Caco-2 (cell line): ENCODE measurements around the gene LY6G5B. TPM values are rescaled to one million over a fixed set of nuclear protein-coding genes. Genes with fewer than 3 reads are reported as not detected.

ENCODE experiments used
- Bru-seq: library from RNA; stranded (reverse); fragments of 400-500 nt; gene quantifications from one replicate; lab custom pipeline; 2021; lab: Mats Ljungman, UMichigan
- BruChase-seq, 2 experiments: library from RNA; stranded (reverse); fragments of 400-500 nt; gene quantifications; one replicate each; lab custom pipeline; 2021; lab: Mats Ljungman, UMichigan
- BruUV-seq: library from RNA; stranded (reverse); fragments of 400-500 nt; replicated peaks from 2 replicates; lab custom pipeline; 2021; lab: Mats Ljungman, UMichigan
- CTCF ChIA-PET: fragments of 300-600 bp; sonication (Branson Sonifier 250); formaldehyde crosslinking; loops from one replicate; lab custom pipeline; 2022; ENCODE audit warnings: antibody characterized with exemption; lab: Charles Lee
- POLR2A ChIA-PET: fragments of 300-600 bp; sonication (Branson Sonifier 250); formaldehyde crosslinking; loops from one replicate; lab custom pipeline; 2022; ENCODE audit warnings: antibody characterized with exemption; lab: Charles Lee
- DNase-seq, 2 experiments: peaks; one replicate each; pipeline versions ENCODE4 v3.0.0 to v3.0.0-alpha.2; 2020 to 2022
- H3K27me3 ChIP-seq: replicated peaks from 2 replicates; pipeline ENCODE4 v1.6.0; 2011; ENCODE audit warnings: low read length; ENCODE audit not compliant: control insufficient read depth, insufficient read depth
- H3K36me3 ChIP-seq: 2 replicates; pipeline ENCODE4 v1.5.1; 2011; ENCODE audit warnings: low read length; ENCODE audit not compliant: control insufficient read depth, insufficient read depth
- H3K4me1 ChIP-seq: fragments of 250-450 bp; sonication (Bioruptor Pico); 2 replicates; pipeline ENCODE4 v1.5.1; 2020; ENCODE audit warnings: mild to moderate bottlenecking
- H3K4me3 ChIP-seq: 2 replicates; pipeline ENCODE4 v1.5.1; 2011; ENCODE audit warnings: low read depth, mild to moderate bottlenecking, control low read depth, low read length
- H3K9me3 ChIP-seq: fragments of 250-450 bp; sonication (Bioruptor Pico); 2 replicates; pipeline ENCODE4 v1.5.1; 2020; ENCODE audit warnings: mild to moderate bottlenecking, moderate library complexity
- H3K27ac Mint-ChIP-seq: one replicate; pipeline ENCODE4 v1.8.0; 2022; ENCODE audit warnings: mixed read lengths; ENCODE audit not compliant: unreplicated experiment
- H3K27me3 Mint-ChIP-seq: one replicate; pipeline ENCODE4 v1.8.0; 2022; ENCODE audit warnings: mixed read lengths; ENCODE audit not compliant: insufficient read depth, unreplicated experiment
- H3K36me3 Mint-ChIP-seq: one replicate; pipeline ENCODE4 v1.8.0; 2022; ENCODE audit warnings: mild to moderate bottlenecking, mixed read lengths; ENCODE audit not compliant: insufficient read depth, unreplicated experiment
- H3K4me1 Mint-ChIP-seq: one replicate; pipeline ENCODE4 v1.8.0; 2022; ENCODE audit warnings: low read depth, mixed read lengths; ENCODE audit not compliant: unreplicated experiment
- H3K4me3 Mint-ChIP-seq: one replicate; pipeline ENCODE4 v1.8.0; 2022; ENCODE audit warnings: mild to moderate bottlenecking, moderate library complexity, mixed read lengths; ENCODE audit not compliant: unreplicated experiment
- H3K9me3 Mint-ChIP-seq: one replicate; pipeline ENCODE4 v1.8.0; 2022; ENCODE audit warnings: mixed read lengths; ENCODE audit not compliant: unreplicated experiment
- intact Hi-C: fragments of 100-400 bp; cut with micrococcal nuclease; formaldehyde crosslinking; loops from one replicate; pipeline ENCODE4 v1.10.0; 2022; ENCODE audit not compliant: unreplicated experiment
- long read RNA-seq: library from polyadenylated mRNA; stranded (forward); transcript quantifications from one replicate; pipeline ENCODE4 v2.0.0, GENCODE V29; 2022
- total RNA-seq: library from RNA; stranded (reverse); gene quantifications from 2 replicates; pipeline ENCODE4 v1.2.3, GENCODE V29; 2022
- TF ChIP-seq, protein P1 (sequence below), 2 experiments: fragments of 200-600 bp in 1 of 2; IDR thresholded peaks; 1 replicate in 1 of 2; 2 replicates in 1 of 2; pipeline versions ENCODE4 v1.5.1 to v1.8.0; 2011 to 2022; ENCODE audit warnings: antibody characterized with exemption in 1 of 2, control low read depth in 1 of 2, inconsistent platforms in 1 of 2, low read depth in 1 of 2, low read length in 1 of 2, mild to moderate bottlenecking in 1 of 2, moderate library complexity in 1 of 2; ENCODE audit not compliant: insufficient read depth in 1 of 2, severe bottlenecking in 1 of 2, unreplicated experiment in 1 of 2

LY6G5B gene
- total RNA-seq (13.9 and 17.5 TPM in 2 replicates), Bru-seq, nascent RNA (percentile 87 among the genes with signal in this experiment), BruChase-seq, experiment 1, labeled RNA remaining after a 2-hour chase (percentile 93 among the genes with signal in this experiment), BruChase-seq, experiment 2, labeled RNA remaining after a 6-hour chase (percentile 81 among the genes with signal in this experiment)
- long read RNA-seq, partial matches to known transcripts: 0 of 2 reads
- long read RNA-seq, other reads (novel, unspliced or antisense): 2 of 2 reads

DNA sequence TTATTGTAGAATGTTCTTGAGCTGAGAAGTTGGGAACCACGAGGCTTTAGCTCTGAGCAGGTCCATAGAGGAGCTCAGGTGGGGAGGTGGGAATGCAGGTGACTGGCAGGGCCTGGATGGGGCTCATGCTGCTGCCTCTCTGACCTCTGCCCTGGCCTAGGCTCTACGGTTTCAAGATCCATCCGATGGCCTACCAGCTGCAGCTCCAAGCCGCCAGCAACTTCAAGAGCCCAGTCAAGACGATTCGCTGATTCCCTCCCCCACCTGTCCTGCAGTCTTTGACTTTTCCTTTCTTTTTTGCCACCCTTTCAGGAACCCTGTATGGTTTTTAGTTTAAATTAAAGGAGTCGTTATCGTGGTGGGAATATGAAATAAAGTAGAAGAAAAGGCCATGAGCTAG lies at the start of gene LY6G5B:
LY6G5B (plus strand) TSS at position 301 of the 400 bp plus-strand sequence. CDS start 975 bp downstream, outside the sequence.
- peaks cover 85% of the 10 kb centered on the region for H3K36me3 Mint-ChIP-seq
- H3K27me3 Mint-ChIP-seq: no peaks in the 10 kb centered on the region
- Histone ChIP-seq H3K36me3 (peaks cover 2% of the 10 kb centered on the region; the same call in 1 of the 2 replicates), H3K4me1 (peaks cover 6% of the 10 kb centered on the region; the same call in 1 of the 2 replicates), H3K9me3 (no peaks in the 10 kb centered on the region), H3K4me3 (no peak within 1 kb of the TSS), H3K27me3 (no peaks in the 10 kb centered on the region)
- H3K4me1 Mint-ChIP-seq: peaks cover 13% of the 10 kb centered on the region
- ChIA-PET CTCF (interaction anchor here (1.4 kb wide), 1 partner anchor 34 kb away, joined by 3 read pairs; the partner anchor contains the start of gene ABHD16A), POLR2A (interaction anchor here (0.6 to 1.3 kb wide), 3 partner anchors 9 to 122 kb away, joined by 4 to 5 read pairs (median 5); partner anchors contain the start of genes C6orf47 and NFKBIL1)
- TF ChIP-seq, protein P1, sequence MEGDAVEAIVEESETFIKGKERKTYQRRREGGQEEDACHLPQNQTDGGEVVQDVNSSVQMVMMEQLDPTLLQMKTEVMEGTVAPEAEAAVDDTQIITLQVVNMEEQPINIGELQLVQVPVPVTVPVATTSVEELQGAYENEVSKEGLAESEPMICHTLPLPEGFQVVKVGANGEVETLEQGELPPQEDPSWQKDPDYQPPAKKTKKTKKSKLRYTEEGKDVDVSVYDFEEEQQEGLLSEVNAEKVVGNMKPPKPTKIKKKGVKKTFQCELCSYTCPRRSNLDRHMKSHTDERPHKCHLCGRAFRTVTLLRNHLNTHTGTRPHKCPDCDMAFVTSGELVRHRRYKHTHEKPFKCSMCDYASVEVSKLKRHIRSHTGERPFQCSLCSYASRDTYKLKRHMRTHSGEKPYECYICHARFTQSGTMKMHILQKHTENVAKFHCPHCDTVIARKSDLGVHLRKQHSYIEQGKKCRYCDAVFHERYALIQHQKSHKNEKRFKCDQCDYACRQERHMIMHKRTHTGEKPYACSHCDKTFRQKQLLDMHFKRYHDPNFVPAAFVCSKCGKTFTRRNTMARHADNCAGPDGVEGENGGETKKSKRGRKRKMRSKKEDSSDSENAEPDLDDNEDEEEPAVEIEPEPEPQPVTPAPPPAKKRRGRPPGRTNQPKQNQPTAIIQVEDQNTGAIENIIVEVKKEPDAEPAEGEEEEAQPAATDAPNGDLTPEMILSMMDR (IDR thresholded peaks at IDR 0.05; ENCODE audit: insufficient read depth in 1 of 2, low read depth in 1 of 2, low read length in 1 of 2, severe bottlenecking in 1 of 2, unreplicated experiment in 1 of 2): no peak
- no TSS peak for BruUV-seq
- no peak within 1 kb of the TSS for H3K4me3 Mint-ChIP-seq
- intact Hi-C loops: loop anchor here (5.0 kb wide), 3 partner anchors 68 to 158 kb away; partner anchors contain the start of genes ATP6V1G2, CLIC1, HSPA1B and NFKBIL1
- no peak for DNase-seq
- no peak within 1 kb of the TSS for H3K27ac Mint-ChIP-seq
- H3K9me3 Mint-ChIP-seq: no peaks in the 10 kb centered on the region

GRCh38 chr6:31620586-31621319 lies 49.0 kb upstream of the LY6G5B start, which contains the start of gene PRRC2A:
Gene PRRC2A, plus strand, starts transcription at chr6:31620715. Its CDS starts 2,075 bp downstream, at chr6:31622790.
- CTCF ChIA-PET: interaction anchor here (0.6 to 1.0 kb wide), 3 partner anchors 35 to 507 kb away, joined by 3 to 4 read pairs (median 3); partner anchors contain the start of genes ATF6B and LST1
- Mint-ChIP-seq H3K27ac (peak within 1 kb of the TSS; percentile 99), H3K36me3 (peaks cover 56% of the 10 kb centered on the region), H3K27me3 (no peaks in the 10 kb centered on the region), H3K4me1 (peaks cover 12% of the 10 kb centered on the region), H3K9me3 (no peaks in the 10 kb centered on the region), H3K4me3 (peak within 1 kb of the TSS; percentile 83)
- peak; percentile 81 to 87 for DNase-seq
- Histone ChIP-seq H3K27me3 (no peaks in the 10 kb centered on the region), H3K4me3 (peak within 1 kb of the TSS; percentile 77), H3K4me1 (peaks cover 13% of the 10 kb centered on the region), H3K36me3 (peaks cover 14% of the 10 kb centered on the region), H3K9me3 (no peaks in the 10 kb centered on the region)
- BruUV-seq: no TSS peak
- TF ChIP-seq, protein P1 (IDR thresholded peaks at IDR 0.05; ENCODE audit: insufficient read depth in 1 of 2, low read depth in 1 of 2, low read length in 1 of 2, severe bottlenecking in 1 of 2, unreplicated experiment in 1 of 2): no peak
- intact Hi-C loops: loop anchor here (1.0 to 2.0 kb wide), 3 partner anchors 32 to 74 kb away; partner anchors contain the start of genes ATP6V1G2 and BAG6
- POLR2A ChIA-PET: interaction anchor here (0.6 to 1.8 kb wide), 4 partner anchors 32 to 1117 kb away, joined by 3 to 13 read pairs (median 4); partner anchors contain the start of genes BAG6, C6orf47 and DDX39B
